GM18951 (cell line): ENCODE measurements around the gene DOHH.

ENCODE experiments used
- POLR2A ChIP-seq: IDR thresholded peaks from 4 replicates; pipeline ENCODE4 v1.6.1; 2011; ENCODE audit warnings: mild to moderate bottlenecking; ENCODE audit not compliant: insufficient read length, insufficient read depth; ENCODE audit errors: extremely low read depth
- in situ Hi-C: fragments of 300-500 bp; cut with MboI; formaldehyde crosslinking; loops from one replicate; pipeline ENCODE4 v1.12.0; 2022; ENCODE audit warnings: low sequenced_read_pairs, mixed read lengths, inconsistent platforms; ENCODE audit not compliant: unreplicated experiment

Gene DOHH

GRCh38 chr19:3519126-3519525, 18.7 kb upstream of the DOHH start:
- no peak for TF ChIP-seq POLR2A
- in situ Hi-C loops: no loop called here

GRCh38 chr19:3518659-3519058, 18.2 kb upstream of the DOHH start:
- in situ Hi-C loops: no loop called here

GRCh38 chr19:3518255-3518654, 17.8 kb upstream of the DOHH start:
- in situ Hi-C loops: no loop called here
- TF ChIP-seq POLR2A: no peak

More at GRCh38 chr19:3518659-3519058, 18.2 kb upstream of the DOHH start:
- no peak for TF ChIP-seq POLR2A

GRCh38 chr19:3517638-3518037, 17.2 kb upstream of the DOHH start:
- in situ Hi-C loops: no loop called here
- TF ChIP-seq POLR2A: no peak

- no peak for TF ChIP-seq POLR2A
- in situ Hi-C loops: no loop called here
Observed at GRCh38 chr19:3516675-3517207, 16.3 kb upstream of the DOHH start.

GRCh38 chr19:3515891-3516422, 15.5 kb upstream of the DOHH start:
- no peak for TF ChIP-seq POLR2A
- in situ Hi-C loops: no loop called here

GRCh38 chr19:3514930-3515329, 14.5 kb upstream of the DOHH start:
- no peak for TF ChIP-seq POLR2A

GRCh38 chr19:3513229-3514140, 13.0 kb upstream of the DOHH start:
- in situ Hi-C loops: no loop called here
- TF ChIP-seq POLR2A: no peak

More at GRCh38 chr19:3514930-3515329, 14.5 kb upstream of the DOHH start:
- in situ Hi-C loops: no loop called here

GRCh38 chr19:3512562-3513228, 12.2 kb upstream of the DOHH start:
- no peak for TF ChIP-seq POLR2A

GRCh38 chr19:3511506-3512251, 11.2 kb upstream of the DOHH start:
- in situ Hi-C loops: no loop called here
- TF ChIP-seq POLR2A: no peak

More at GRCh38 chr19:3512562-3513228, 12.2 kb upstream of the DOHH start:
- in situ Hi-C loops: no loop called here

GRCh38 chr19:3510727-3511126, 10.3 kb upstream of the DOHH start:
- TF ChIP-seq POLR2A: no peak
- in situ Hi-C loops: no loop called here

- in situ Hi-C loops: no loop called here
- TF ChIP-seq POLR2A: no peak
Observed at GRCh38 chr19:3509566-3509989, 9.1 kb upstream of the DOHH start.
